Fibroblast of lung (primary cell): ENCODE data around the gene MFAP3. TPM values are rescaled to one million over a fixed set of nuclear protein-coding genes. Genes with fewer than 3 reads are reported as not detected.
"Not testable (repeated sequence)": the region's sequence is repeated elsewhere in the genome, so short reads cannot be mapped to it uniquely, and the experiment has no call there.

Experiments used
- DNase-seq, 2 donors: peaks; one replicate each; pipeline versions ENCODE4 v3.0.0 to v3.0.0-alpha.2; 2010; ENCODE audit warnings: low read depth in 2 of 2
- H2AFZ ChIP-seq: 2 replicates; pipeline ENCODE4 v1.5.1; 2012; ENCODE audit warnings: low read length, control low read depth, inconsistent platforms
- H3K27ac ChIP-seq: 2 replicates; pipeline ENCODE4 v1.5.1; 2011; ENCODE audit warnings: low read length, control low read depth; ENCODE audit not compliant: insufficient read depth
- H3K27me3 ChIP-seq: 2 replicates; pipeline ENCODE4 v1.5.1; 2011; ENCODE audit warnings: mild to moderate bottlenecking, low read length; ENCODE audit not compliant: control insufficient read depth, insufficient read depth
- H3K36me3 ChIP-seq: 2 replicates; pipeline ENCODE4 v1.5.1; 2011; ENCODE audit warnings: low read length; ENCODE audit not compliant: control insufficient read depth, insufficient read depth
- H3K4me1 ChIP-seq: 2 replicates; pipeline ENCODE4 v1.5.1; 2011; ENCODE audit warnings: low read length; ENCODE audit not compliant: control insufficient read depth, insufficient read depth; ENCODE audit errors: extremely low read depth
- H3K4me2 ChIP-seq: 2 replicates; pipeline ENCODE4 v1.5.1; 2011; ENCODE audit warnings: low read length, control low read depth; ENCODE audit not compliant: insufficient read depth; ENCODE audit errors: extremely low read depth
- H3K4me3 ChIP-seq, 4 experiments: fragments of 200-600 bp in 1 of 4; sonication (generic) in 1 of 4; replicated peaks in 1 of 4; 2 replicates each; pipeline ENCODE4 v1.5.1; 2011 to 2016; ENCODE audit warnings: low read length in 4 of 4, low read depth in 3 of 4, mild to moderate bottlenecking in 3 of 4, control low read depth in 2 of 4, inconsistent platforms in 1 of 4, mixed read lengths in 1 of 4; ENCODE audit not compliant: insufficient read depth in 1 of 4; ENCODE audit errors: control extremely low read depth in 1 of 4
- H3K79me2 ChIP-seq: 2 replicates; pipeline ENCODE4 v1.5.1; 2012; ENCODE audit warnings: mild to moderate bottlenecking, low read length, inconsistent platforms; ENCODE audit not compliant: control insufficient read depth, insufficient read depth
- H3K9ac ChIP-seq: 2 replicates; pipeline ENCODE4 v1.5.1; 2011; ENCODE audit warnings: mild to moderate bottlenecking, low read length, control low read depth; ENCODE audit not compliant: insufficient read depth
- H3K9me3 ChIP-seq: 2 replicates; pipeline ENCODE4 v1.5.1; 2012; ENCODE audit warnings: low read depth, low read length; ENCODE audit not compliant: control insufficient read depth, insufficient read depth
- H4K20me1 ChIP-seq: 2 replicates; pipeline ENCODE4 v1.5.1; 2011; ENCODE audit warnings: low read length; ENCODE audit not compliant: control insufficient read depth, insufficient read depth; ENCODE audit errors: extremely low read depth
- CTCF ChIP-seq, 2 donors: IDR thresholded peaks in 1 of 2; conservative IDR thresholded peaks in 1 of 2; 1 replicate in 1 of 2; 2 replicates in 1 of 2; pipeline ENCODE4 v1.5.1; 2011 to 2012; ENCODE audit warnings: low read length in 2 of 2, control low read depth in 1 of 2, inconsistent platforms in 1 of 2, low read depth in 1 of 2, mild to moderate bottlenecking in 1 of 2
- EZH2 ChIP-seq: IDR thresholded peaks from 2 replicates; pipeline ENCODE4 v1.5.1; 2012; ENCODE audit warnings: low read length, control low read depth, mild to moderate bottlenecking; ENCODE audit errors: missing control alignments
- polyA plus RNA-seq, 2 donors: library from polyadenylated mRNA; depleted of rRNA in 1 of 2; stranded (reverse) in 1 of 2; unstranded in 1 of 2; fragments of >200 nt; gene quantifications; 2 replicates each; pipeline ENCODE4 v1.2.1, GENCODE V29; 2011 to 2012; ENCODE audit warnings: missing spikeins in 1 of 2
- total RNA-seq: library from RNA; depleted of rRNA; stranded (reverse); fragments of >200 nt; gene quantifications from 2 replicates; pipeline ENCODE4 v1.2.1, GENCODE V29; 2014

MFAP3 gene
- total and polyA plus RNA-seq, 2 donors (not counting 1 experiment from before 2014, with no cell fraction given) = 62.2 to 63.3 TPM

- Histone ChIP-seq H3K4me2 (no peak overlapping the region), H3K4me3 (no peak overlapping the region), H3K27ac (no peak overlapping the region), H3K27me3 (no peaks in the 10 kb centered on the region), H3K36me3 (no peaks in the 10 kb centered on the region), H4K20me1 (no peaks in the 10 kb centered on the region), H3K79me2 (no peaks in the 10 kb centered on the region), H2AFZ (no peak overlapping the region), H3K9ac (no peak overlapping the region), H3K4me1 (no peaks in the 10 kb centered on the region), H3K9me3 (no peaks in the 10 kb centered on the region)
- TF ChIP-seq EZH2 = no peak
- TF ChIP-seq CTCF (conservative IDR thresholded peaks at IDR 0.05 in 1 of 2, IDR thresholded peaks at IDR 0.05 in 1 of 2; ENCODE audit: low read depth in 1 of 2, low read length in 2 of 2) = no peak
- no peak for DNase-seq
Measured at GRCh38 chr5:154010660-154011059, 28.1 kb upstream of the MFAP3 start.

- no peak for TF ChIP-seq CTCF (conservative IDR thresholded peaks at IDR 0.05 in 1 of 2, IDR thresholded peaks at IDR 0.05 in 1 of 2; ENCODE audit: low read depth in 1 of 2, low read length in 2 of 2)
- no peak for TF ChIP-seq EZH2
- Histone ChIP-seq H3K4me3 (no peak overlapping the region), H3K79me2 (no peaks in the 10 kb centered on the region), H4K20me1 (no peaks in the 10 kb centered on the region), H3K27ac (no peak overlapping the region), H3K36me3 (no peaks in the 10 kb centered on the region), H3K9ac (no peak overlapping the region), H3K4me1 (no peaks in the 10 kb centered on the region), H3K27me3 (no peaks in the 10 kb centered on the region), H2AFZ (no peak overlapping the region), H3K9me3 (no peaks in the 10 kb centered on the region), H3K4me2 (no peak overlapping the region)
- no peak for DNase-seq
Measured at GRCh38 chr5:154015071-154015693, 23.6 kb upstream of the MFAP3 start.

- H3K9me3 ChIP-seq, DNase-seq, H3K9ac ChIP-seq, H3K27ac ChIP-seq, H3K36me3 ChIP-seq, H4K20me1 ChIP-seq, H3K79me2 ChIP-seq, H2AFZ ChIP-seq, H3K4me3 ChIP-seq, H3K4me1 ChIP-seq, H3K27me3 ChIP-seq, H3K4me2 ChIP-seq: not testable (repeated sequence)
Measured at GRCh38 chr5:154018919-154019318, 19.8 kb upstream of the MFAP3 start.
